GM13976 (cell line): Measurements from ENCODE around the gene RNF6.

Experiments used
- DNase-seq: peaks from one replicate; pipeline ENCODE4 v3.0.0; 2012; ENCODE audit warnings: low spot score
- CTCF ChIP-seq: IDR thresholded peaks from 2 replicates; pipeline ENCODE4 v1.5.1; 2012; ENCODE audit warnings: borderline replicate concordance, mild to moderate bottlenecking; ENCODE audit not compliant: insufficient read depth; ENCODE audit errors: extremely low read depth, missing control alignments, control extremely low read depth
- in situ Hi-C: fragments of 300-500 bp; cut with MboI; formaldehyde crosslinking; loops from one replicate; pipeline ENCODE4 v1.12.0; 2022; ENCODE audit warnings: low sequenced_read_pairs, mixed read lengths, inconsistent platforms; ENCODE audit not compliant: unreplicated experiment

RNF6 gene

GRCh38 chr13:26219726-26220125 lies 2.4 kb downstream of the RNF6 start:
- no peak for DNase-seq
- no peak for TF ChIP-seq CTCF
- in situ Hi-C loops = no loop called here

GRCh38 chr13:26216042-26216441 lies 6.1 kb downstream of the RNF6 start:
- no peak for DNase-seq
- in situ Hi-C loops = no loop called here
- TF ChIP-seq CTCF = no peak

GRCh38 chr13:26213982-26214381 lies 8.1 kb downstream of the RNF6 start:
- in situ Hi-C loops = no loop called here
- DNase-seq = no peak
- no peak for TF ChIP-seq CTCF

- TF ChIP-seq CTCF = no peak
- in situ Hi-C loops = no loop called here
- no peak for DNase-seq
These were observed 8.8 kb downstream of the RNF6 start for GRCh38 chr13:26213345-26213744.

- no peak for TF ChIP-seq CTCF
- DNase-seq = no peak
- in situ Hi-C loops = no loop called here
These were observed 13.8 kb downstream of the RNF6 start for GRCh38 chr13:26208287-26208686.

- no peak for DNase-seq
- no peak for TF ChIP-seq CTCF
- in situ Hi-C loops = no loop called here
These were observed 19.6 kb downstream of the RNF6 start for GRCh38 chr13:26202365-26202972.
